Gastrocnemius medialis (tissue), 4 donors: ENCODE measurements around the gene DOC2B.

Experiments
- POLR2A ChIP-seq, 2 donors: fragments of 450-650 bp; IDR thresholded peaks; one replicate each; pipeline ENCODE4 v1.6.1; 2017; ENCODE audit warnings: antibody characterized with exemption in 2 of 2, mild to moderate bottlenecking in 2 of 2, moderate library complexity in 2 of 2
- TF ChIP-seq, protein P1 (sequence below), 5 experiments: fragments of 450-650 bp in 3 of 5; fragments of 200-600 bp in 2 of 5; sonication (generic) in 2 of 5; IDR thresholded peaks in 4 of 5; conservative IDR thresholded peaks in 1 of 5; 1 replicate in 4 of 5; 2 replicates in 1 of 5; pipeline ENCODE4 v1.5.1; 2016 to 2019; ENCODE audit warnings: antibody characterized with exemption in 5 of 5, mild to moderate bottlenecking in 3 of 5, moderate library complexity in 3 of 5

GRCh38 chr17:189444-189843, 8.0 kb upstream of the DOC2B start:
- TF ChIP-seq, protein P1, sequence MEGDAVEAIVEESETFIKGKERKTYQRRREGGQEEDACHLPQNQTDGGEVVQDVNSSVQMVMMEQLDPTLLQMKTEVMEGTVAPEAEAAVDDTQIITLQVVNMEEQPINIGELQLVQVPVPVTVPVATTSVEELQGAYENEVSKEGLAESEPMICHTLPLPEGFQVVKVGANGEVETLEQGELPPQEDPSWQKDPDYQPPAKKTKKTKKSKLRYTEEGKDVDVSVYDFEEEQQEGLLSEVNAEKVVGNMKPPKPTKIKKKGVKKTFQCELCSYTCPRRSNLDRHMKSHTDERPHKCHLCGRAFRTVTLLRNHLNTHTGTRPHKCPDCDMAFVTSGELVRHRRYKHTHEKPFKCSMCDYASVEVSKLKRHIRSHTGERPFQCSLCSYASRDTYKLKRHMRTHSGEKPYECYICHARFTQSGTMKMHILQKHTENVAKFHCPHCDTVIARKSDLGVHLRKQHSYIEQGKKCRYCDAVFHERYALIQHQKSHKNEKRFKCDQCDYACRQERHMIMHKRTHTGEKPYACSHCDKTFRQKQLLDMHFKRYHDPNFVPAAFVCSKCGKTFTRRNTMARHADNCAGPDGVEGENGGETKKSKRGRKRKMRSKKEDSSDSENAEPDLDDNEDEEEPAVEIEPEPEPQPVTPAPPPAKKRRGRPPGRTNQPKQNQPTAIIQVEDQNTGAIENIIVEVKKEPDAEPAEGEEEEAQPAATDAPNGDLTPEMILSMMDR (IDR thresholded peaks at IDR 0.05 in 4 of 5, conservative IDR thresholded peaks at IDR 0.05 in 1 of 5): no peak
- TF ChIP-seq POLR2A (IDR thresholded peaks at IDR 0.05): no peak
